Measurements from ENCODE around the gene ST6GALNAC4.

GRCh38 chr9:127862075-127863011 is 54.5 kb downstream of the ST6GALNAC4 start:
- TF ChIP-seq CTCF (IDR thresholded peaks at IDR 0.05), result no peak
- no peak for TF ChIP-seq POLR2A (IDR thresholded peaks at IDR 0.05)

Data from esophagus squamous epithelium (tissue), 4 donors.